Activated CD8-positive, alpha-beta memory T cell treated with anti-CD3 and anti-CD28 coated beads for 4 hours (primary cell): Measurements from ENCODE around the gene MCF2L2.
A peak's percentile ranks its signal among the peaks of the same experiment; 100 is the strongest.
"Not testable (repeated sequence)": the region's sequence is repeated elsewhere in the genome, so short reads cannot be mapped to it uniquely, and the experiment has no call there.

Experiments
- DNase-seq, 2 donors: peaks; one replicate each; pipeline ENCODE4 v3.0.0-alpha.2; 2020; ENCODE audit warnings: low read depth in 2 of 2

MCF2L2 gene

DNA sequence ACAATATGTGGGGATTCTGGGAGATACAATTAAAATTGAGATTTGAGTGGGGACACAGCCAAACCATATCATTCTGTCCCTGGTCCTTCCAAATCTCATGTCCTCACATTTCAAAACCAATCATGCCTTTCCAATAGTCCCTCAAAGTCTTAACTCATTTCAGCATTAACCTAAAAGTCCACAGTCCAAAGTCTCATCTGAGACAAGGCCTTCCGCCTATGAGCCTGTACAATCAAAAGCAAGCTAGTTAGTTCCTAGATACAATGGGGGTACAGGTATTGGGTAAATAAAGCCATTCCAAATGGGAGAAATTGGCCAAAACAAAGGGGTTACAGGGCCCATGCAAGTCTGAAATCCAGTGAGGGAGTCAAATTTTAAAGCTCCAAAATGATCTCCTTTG is 260.4 kb downstream of the MCF2L2 start:
- DNase-seq = not testable (repeated sequence)

DNA sequence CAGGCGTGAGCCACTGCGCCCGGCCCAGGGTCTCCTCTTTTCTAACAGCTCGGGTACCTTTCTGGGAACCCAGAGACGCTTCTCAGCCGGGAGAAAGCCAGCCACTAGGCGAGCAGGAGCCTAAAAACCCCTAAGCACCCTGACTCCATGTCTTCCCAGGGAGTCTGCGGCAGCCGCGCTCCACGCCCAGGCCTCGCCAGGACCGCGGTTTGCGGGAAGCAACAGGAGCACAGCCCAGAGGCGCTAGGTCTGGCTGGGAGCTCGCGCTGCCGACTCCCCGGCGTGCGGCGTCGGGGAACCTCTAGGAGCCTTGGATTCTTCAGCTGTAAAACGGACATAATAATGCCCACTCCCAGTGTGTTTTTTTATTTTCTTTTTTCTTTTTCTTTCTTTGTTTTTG is 264.9 kb downstream of the MCF2L2 start:
- no peak for DNase-seq

DNA sequence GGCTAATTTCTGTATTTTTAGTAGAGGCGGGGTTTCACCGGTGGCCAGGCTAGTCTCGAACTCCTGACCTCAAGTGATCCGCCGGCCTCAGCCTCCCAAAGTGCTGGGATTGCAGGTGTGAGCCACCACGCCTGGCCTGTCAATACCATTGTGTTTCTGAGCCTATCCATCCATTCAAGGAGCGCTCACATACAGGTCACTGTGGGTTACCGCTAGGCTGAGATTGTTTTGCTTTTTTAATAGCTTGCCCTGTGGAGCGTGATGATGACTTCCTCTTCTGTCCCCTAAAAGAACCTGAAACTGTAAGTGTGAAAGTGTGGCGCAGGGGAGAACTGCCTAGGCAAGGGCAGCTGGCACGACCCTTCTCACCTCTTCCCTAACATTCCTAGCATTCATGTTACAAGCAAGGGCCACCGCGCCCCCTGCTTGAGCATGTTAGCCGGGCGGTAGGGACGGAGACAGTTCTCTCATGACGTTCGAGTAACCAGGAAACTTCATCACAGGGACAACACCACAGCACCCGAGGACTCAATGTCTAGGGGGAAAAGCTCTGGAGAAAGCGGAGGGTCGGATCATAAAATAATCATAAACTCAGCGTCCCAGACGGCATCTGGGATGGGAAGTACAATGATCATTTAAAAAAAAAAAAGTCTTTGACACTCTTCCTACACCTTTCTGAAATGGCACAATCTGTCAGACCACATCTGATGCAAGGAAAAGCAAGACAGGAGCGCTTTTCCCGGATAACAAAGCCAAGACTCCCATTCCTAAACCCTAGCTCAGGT is 266.7 kb downstream of the MCF2L2 start:
- no peak for DNase-seq

DNA sequence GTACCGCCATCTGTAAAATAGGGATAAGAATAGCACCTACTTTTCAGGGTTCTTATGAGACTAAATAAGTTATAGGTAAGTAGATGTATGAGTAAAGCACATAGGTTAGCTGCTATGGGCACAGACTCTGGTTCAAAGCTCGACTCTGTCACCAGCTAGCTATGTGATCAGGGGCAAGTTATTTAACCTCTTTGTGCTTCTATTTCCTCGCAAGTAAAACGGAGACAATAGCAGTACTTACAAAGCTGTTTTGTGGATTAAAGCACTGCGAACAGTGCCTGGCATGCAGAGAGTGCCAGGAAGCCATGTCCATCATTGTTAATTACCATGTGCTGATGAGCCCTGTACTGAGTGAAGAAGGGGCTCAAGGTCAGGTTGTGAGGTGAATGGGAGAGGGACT is 267.8 kb downstream of the MCF2L2 start:
- no peak for DNase-seq

DNA sequence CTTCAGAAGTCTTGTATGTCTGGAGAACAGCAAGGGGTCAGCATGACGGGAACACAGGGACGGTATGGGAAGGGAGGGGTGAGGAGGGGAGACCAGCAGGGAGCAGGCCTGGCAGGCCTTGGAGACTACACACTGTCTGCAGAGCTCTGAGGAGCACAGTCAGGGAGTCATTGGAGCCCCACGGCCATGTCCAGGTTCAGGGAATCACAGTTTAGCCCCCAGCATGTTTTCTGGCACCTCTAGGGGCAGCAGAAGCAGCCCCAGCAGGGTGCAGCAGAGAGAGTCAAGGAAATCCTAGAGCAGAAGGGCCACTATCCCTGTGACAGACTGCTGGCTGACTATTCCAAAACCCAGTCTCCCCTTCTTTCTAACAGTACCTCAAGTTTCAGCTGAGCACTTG is 269.1 kb downstream of the MCF2L2 start:
- no peak for DNase-seq

DNA sequence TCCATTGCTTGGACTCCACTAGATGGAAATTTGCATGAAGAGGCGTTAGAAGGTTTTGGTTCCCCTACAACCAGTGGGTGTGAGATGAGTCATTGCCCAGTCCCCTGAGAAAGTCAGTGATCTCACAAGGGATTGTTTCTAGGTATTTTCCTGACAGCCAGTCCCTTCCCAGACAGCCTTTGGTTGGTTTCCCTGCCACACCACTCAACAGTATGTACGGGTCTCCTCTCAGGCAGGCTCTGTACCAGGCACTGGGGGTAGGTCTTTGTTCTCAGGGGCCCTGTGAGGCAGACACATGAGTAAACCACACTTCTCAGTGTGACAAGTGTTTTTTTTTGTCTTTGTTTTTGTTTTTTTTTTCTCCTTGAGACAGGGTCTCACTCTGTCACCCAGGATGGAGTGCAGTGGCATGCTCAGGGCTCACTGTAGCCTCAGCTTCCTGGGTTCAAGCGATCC is 269.8 kb downstream of the MCF2L2 start:
- peak in 1 of 2 donors; percentile 9 for DNase-seq

DNA sequence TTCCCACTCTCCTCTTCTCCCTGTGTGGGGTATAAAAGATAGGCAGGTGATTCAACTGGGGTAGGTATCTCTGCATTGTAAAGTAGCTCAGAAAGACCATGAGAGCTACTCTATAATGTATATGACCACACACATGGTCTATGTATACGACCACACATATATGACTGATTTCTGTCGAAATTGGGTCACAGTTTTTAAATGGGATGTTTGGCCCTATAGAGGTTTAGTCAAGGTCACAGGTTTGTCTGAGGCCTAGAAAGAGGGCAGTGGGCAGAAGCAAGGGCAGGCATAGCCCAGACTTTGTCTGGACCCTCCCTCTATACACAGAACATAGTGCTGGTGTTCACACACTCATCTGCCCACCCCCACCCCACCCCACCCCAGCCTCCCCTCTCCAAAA is 270.3 kb downstream of the MCF2L2 start:
- no peak for DNase-seq

DNA sequence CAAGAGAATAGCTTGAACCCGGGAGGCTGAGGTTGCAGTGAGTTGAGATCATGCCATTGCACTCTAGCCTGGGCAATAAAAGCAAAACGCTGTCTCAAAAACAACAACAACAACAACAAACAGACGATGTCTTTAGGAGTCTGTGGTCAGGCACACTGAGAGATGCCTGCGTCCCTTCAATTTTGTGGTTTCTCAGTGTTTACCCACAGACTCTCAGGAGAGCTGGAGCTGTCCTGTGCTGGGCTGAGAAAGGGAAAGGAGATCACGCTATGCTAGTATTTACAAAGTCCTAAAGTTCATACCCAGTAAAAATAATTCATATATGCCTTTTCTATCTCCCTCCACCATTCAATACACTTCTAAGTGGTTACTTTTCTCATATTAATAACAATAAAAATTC is 272.2 kb downstream of the MCF2L2 start:
- no peak for DNase-seq

DNA sequence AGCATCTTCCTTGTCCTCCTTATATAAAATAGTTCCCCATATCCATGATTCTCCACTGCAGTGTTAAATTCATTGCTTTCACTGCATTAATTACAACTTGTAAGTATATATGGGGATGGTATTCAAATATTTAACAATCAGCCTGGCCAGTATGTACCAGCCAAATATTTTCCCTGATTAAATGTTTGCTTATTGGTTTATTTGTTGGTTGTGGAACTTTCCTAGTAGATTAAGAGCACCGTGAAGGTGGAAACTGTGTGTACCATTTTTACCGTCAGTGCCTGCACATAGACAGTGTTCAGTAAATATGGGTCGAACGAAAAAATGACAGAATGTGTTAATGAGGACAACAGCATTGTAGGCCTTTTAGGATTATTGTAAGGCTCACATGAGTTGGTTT is 272.9 kb downstream of the MCF2L2 start:
- DNase-seq = no peak

DNA sequence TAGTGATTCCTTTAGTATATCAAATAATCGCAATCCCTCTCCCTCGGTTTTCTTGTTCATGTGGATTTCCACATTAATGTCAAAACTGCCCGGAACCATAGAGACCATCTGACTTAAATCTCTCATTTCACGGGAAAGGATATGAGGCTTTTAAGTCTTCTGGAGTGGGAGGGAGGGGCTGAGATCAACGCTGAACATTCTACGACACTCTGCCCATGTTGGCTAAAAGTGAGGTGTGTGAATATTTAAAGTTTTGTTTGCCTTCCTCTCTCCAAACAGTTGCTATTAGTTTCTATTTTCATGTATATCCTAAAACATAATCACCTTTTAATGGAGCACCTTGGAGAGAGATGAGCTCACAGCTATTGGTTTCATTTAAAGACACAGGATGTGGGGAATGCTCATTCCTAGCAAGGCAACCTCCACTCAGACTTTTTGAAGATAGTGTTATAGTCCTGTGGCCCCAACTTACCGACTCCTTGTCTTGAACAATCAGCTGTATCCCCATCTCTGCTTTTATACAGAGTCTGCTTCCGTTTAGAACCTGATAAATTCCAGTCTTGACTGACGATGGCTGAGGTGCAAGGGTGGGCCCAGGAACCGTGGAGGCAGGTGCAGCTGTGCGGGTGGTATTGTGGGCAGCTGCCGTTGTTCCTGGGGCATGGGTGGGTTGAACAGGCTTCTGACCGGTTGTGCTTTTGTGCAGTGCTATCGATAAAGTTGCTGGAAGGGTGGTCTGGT is 275.0 kb downstream of the MCF2L2 start:
- no peak for DNase-seq

DNA sequence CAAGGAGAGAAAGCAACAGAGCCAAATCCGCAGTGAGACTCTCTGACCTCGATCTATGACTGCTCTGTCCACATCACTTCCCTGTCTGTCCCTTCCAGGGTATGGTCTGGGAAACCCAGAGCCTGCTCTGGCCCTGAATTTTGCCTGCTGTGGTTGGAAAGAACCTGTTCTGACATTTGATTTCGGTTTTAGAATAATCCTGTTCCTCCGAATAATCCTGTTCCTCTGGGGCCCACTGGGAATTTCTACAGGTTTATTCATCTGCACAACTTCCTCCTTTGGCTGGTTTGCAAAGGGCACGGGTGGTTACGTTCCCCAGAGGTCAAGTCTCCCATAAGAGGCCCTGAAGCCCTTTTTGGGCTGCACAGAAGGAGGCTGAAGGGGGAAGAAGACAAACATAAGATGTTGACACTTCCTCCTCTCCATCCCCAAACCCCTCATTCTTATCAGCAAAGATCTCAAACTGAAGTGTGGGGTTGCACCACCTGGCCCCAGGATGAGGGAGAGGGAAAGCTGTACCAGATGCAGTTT is 276.5 kb downstream of the MCF2L2 start:
- no peak for DNase-seq

DNA sequence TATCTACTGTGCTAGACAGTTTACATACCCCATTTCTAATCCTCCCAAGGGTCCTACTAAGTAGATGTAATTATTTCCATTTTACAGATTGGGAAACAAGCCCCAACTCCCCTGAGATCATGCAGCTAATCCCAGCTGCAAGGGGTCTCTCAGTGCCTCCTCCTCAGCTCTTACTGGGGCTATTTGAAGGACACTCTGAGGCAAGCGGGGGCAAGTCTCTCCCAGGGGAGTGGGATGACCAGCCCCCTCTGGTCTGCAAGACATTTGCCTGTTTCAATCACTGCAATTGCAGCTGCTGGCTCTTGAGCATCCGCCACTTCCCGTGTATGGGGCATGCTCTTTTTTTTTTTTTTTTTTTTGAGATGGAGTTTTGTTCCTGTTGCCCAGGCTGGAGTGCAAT is 277.3 kb downstream of the MCF2L2 start:
- no peak for DNase-seq

DNA sequence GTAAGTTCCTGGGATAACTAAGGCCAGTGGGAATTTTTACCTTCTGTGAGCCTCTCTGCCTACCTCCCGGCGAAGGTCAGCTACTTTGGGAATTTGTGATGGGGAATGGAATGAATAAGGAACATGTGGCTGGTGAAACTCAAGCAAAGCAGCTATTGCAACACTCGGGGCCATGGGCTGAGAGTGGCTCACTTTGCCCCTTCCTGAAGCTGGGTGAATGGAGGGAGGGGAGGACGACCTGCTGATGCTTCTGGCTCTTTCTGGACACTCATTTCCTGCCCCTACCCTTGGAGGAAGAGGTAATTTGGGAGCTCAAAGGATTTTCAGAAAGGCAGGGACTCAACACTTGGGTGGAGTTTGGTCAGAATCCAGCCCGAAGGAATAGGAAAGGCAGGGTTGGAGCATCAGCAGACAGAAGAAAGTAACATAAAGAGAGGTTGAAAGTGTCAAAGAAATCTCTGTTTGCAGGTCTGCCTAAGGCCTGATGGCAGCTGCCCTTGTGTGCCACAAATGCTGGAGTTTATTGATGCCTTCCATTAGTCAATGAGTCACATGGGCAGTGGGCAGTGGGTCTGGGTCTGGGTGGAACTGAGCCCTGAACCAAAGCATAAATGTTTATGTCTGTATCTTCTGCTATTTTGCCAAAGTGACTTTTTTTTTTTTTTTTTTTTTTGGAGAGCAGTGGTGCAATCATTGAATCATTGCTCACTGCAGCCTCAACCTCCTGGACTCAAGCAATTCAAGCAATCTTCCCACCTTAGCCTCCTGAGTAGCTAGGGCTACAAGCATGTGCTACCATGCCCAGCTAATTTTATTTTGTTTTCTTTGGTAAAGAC is 278.3 kb downstream of the MCF2L2 start:
- DNase-seq = no peak

DNA sequence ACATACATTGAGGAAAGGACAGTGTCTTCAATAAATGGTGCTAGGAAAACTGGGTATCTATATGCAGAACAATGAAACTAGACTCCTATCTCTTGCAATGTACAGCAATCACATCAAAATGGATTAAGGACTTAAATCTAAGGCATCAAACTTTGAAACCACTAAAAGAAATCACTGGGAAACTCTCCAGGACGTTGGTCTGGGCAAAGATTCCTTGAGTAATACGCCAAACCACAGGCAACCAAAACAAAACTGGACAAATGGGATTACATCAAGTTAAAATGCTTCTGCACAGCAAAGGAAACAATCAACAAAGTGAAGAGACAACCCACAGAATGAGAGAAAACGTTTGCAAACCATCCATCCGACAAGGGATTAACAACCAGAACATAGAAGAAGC is 280.4 kb downstream of the MCF2L2 start:
- DNase-seq = no peak

DNA sequence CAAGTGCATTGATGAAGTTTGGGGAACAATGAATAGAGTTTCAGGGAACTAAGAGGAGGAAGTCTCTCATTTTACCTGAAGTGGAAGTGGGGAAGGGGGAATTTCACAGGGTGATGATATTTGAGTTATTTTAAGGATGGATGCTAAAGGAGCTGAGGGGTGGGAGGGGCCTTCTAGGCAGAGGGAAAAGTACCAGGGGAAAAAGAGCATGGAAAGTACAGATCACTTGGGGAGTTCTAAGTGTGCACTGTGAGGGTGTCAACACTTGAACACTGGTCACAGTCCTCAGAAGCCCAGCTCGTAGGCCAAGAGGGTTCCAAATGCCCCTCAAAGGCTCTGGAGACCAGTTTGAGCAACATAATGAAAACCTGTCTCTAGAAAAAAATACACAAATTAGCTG is 284.1 kb downstream of the MCF2L2 start:
- no peak for DNase-seq

DNA sequence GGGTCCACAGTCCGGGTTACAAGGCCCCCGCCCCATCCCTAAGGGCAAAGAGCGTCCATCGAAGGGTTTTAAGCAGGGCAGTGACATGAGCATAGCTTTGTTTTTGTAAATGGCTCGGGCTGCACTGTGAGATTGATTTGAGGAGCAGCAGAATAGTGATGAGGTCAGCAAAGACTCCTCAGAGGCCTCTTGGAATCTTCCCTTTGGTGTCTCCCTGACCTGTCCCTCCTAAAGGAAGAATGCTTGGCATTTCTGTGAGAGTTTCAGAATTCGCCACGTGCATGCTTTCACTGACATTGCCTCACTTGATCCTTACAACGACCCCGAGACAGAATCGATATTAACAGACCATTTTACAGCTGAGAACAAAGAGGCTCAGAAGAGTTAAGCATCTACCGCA is 286.2 kb downstream of the MCF2L2 start:
- no peak for DNase-seq

DNA sequence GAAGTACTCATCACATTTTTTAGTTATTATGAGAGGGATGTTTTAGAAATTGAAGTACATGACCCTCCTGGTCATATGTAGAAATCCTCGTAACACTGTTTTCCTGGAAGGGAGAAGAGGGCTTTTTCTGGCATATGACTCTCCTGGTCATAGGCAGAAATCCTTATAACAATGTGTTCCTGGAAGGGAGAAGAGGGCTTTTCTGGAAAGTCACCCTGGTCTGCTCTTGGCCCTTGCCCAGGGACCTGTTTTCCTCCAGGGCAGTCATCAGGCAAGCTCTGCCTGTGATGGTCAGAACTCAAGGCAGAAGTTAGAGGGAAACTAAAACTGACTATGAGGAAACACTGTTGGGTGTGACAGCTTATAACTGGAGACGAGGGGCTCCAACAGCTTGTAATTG is 293.6 kb downstream of the MCF2L2 start:
- DNase-seq = no peak

DNA sequence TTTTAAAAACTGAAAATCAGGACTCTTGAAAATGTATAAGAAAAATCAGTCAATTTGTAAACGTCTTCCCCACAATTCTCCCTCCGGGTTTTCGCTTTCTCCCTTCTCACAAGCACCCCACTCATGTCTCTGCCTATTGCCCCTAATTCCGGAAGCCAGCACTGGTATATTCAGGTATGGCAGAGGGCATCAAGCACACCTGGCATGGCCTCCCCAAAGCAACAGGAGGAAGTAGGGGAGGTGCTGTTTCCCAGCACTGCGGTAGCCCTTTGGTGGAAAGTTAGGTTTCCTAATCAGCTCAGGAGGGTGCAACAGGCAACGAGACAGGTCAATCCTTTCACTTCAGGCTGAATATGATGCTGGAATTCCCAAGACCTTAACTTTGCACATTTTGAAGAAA is 296.0 kb downstream of the MCF2L2 start:
- DNase-seq = no peak

DNA sequence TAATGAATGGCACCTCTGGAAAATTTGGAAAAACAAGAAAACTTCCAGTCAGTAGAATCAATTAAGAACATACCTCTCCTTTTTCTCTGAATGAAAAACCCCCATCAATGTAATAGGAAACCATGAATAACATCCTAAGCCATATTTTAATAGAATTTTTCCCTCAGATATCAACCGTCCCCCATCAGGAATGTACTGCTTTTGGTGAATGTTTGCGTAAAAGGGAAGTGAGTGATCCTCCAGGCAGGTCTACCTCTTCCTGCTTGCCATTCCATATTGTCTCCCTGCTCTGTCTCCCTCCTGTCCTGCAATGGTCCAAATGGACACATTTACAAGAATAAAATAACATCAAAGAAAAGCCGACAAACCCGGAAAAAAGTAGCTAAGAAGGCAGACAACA is 296.7 kb downstream of the MCF2L2 start:
- no peak for DNase-seq

DNA sequence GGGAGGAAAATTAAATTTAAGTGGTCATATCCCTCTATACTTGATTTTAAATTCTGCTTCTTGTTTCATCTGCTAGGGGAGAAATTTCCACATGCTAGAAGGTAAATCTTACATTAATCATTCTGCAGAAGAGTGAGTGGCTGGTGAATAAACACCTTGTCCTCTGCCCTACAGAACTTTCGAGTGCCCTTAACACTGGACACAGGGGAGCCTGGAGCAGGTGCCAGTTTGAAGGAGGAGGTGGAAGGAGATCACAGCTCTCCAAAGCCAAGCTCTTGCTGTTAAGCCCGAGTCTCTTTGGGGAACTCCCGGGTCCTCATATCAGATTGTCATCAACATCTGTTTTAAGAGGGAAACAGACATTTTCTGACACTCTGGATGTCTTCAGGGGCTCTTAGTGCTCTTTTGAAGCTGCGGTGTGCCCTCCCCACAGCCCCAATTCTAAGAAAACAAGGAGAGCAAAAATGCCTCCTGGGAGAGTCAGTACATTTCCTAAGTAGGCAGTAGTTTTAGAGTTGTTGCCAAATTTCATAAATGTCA is 297.2 kb downstream of the MCF2L2 start:
- DNase-seq = no peak

DNA sequence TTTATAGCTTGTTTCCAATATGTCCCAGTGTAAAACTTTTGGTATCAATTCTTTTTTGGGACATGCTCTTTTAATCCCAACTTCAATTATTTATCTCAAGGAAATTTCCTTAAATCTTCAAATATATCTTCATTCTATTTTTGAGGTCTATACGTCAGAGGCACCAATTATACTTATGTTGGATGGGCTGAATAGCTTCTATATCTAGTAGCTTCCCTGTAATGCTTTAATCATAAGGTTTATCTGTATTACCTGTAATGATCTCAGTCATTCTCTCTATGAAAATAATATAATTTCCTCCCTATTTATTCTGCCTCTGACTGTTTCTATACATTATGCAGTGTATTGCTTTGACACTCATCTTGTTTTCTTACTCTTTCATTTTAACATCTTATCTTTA is 299.2 kb downstream of the MCF2L2 start:
- DNase-seq = no peak

DNA sequence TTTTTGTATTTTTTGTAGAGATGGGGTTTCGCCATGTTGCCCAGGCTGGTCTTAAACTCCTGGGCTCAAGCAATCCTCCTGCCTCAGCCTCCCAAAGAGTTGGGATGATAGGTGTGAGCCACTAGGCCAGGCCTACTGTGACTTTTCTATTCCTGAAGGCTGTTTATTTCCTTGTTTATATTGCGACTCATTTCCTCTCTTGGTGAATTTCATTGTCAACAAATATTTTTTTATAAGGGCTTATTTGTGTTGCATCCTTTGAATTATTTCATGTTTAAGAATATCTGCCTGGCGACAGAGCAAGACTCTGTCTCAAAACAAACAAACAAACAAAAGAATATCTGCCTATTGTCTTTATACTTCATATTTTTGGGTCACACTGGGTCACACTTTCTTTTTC is 299.7 kb downstream of the MCF2L2 start:
- DNase-seq = no peak
